HepG2 (cell line): ENCODE results near the gene TMCO4. TPM values are rescaled to one million over a fixed set of nuclear protein-coding genes. Genes with fewer than 3 reads are reported as not detected.

Experiments
- ARID3A ChIP-seq: IDR thresholded peaks from 2 replicates; pipeline ENCODE4 v1.6.1; 2012; ENCODE audit warnings: low read depth, low read length, improper control_type of control experiment
- ATF3 ChIP-seq: sonication (generic); formaldehyde crosslinking; IDR thresholded peaks from 2 replicates; pipeline ENCODE4 v1.4.0; 2020; ENCODE audit warnings: missing genetic modification reagents
- CENPX ChIP-seq: sonication (generic); formaldehyde crosslinking; IDR thresholded peaks from 2 replicates; pipeline ENCODE4 v1.9.0; 2021; ENCODE audit warnings: mild to moderate bottlenecking, missing genetic modification reagents, moderate library complexity
- EP300 ChIP-seq, 3 experiments: sonication (generic) in 1 of 3; formaldehyde crosslinking in 1 of 3; IDR thresholded peaks; 2 replicates each; pipeline versions ENCODE4 v1.5.1 to v1.6.1; 2011 to 2020; ENCODE audit warnings: low read depth in 2 of 3, low read length in 2 of 3, borderline replicate concordance in 1 of 3, improper control_type of control experiment in 1 of 3, mild to moderate bottlenecking in 1 of 3, missing genetic modification reagents in 1 of 3, moderate library complexity in 1 of 3
- HMG20A ChIP-seq: IDR thresholded peaks from 2 replicates; pipeline ENCODE4 v1.6.1; 2016; ENCODE audit warnings: borderline replicate concordance
- KDM1A ChIP-seq: IDR thresholded peaks from 2 replicates; pipeline ENCODE4 v1.6.1; 2016; ENCODE audit warnings: missing compliant biosample characterization
- MAX ChIP-seq: IDR thresholded peaks from 2 replicates; pipeline ENCODE4 v1.6.1; 2012; ENCODE audit warnings: inconsistent platforms
- MIER2 ChIP-seq: IDR thresholded peaks from 2 replicates; pipeline ENCODE4 v1.6.1; 2016; ENCODE audit warnings: missing biosample characterization, missing genetic modification reagents
- MTA1 ChIP-seq: sonication (generic); formaldehyde crosslinking; IDR thresholded peaks from 2 replicates; pipeline ENCODE4 v1.4.0; 2020; ENCODE audit warnings: missing genetic modification reagents, mild to moderate bottlenecking, borderline replicate concordance
- NFYB ChIP-seq: sonication (generic); formaldehyde crosslinking; IDR thresholded peaks from 2 replicates; pipeline ENCODE4 v1.4.0; 2020; ENCODE audit warnings: missing genetic modification reagents
- NR2C2 ChIP-seq: sonication (generic); formaldehyde crosslinking; IDR thresholded peaks from 2 replicates; pipeline ENCODE4 v1.4.0; 2020; ENCODE audit warnings: missing genetic modification reagents, mild to moderate bottlenecking, moderate library complexity, borderline replicate concordance
- NR2F1 ChIP-seq, 2 experiments: fragments of 450-650 bp in 1 of 2; formaldehyde crosslinking in 1 of 2; IDR thresholded peaks; 2 replicates each; pipeline versions ENCODE4 v1.5.0 to v1.6.1; 2016 to 2020; ENCODE audit warnings: mild to moderate bottlenecking in 1 of 2, missing compliant biosample characterization in 1 of 2, missing genetic modification reagents in 1 of 2, moderate library complexity in 1 of 2
- PAXIP1 ChIP-seq: sonication (generic); formaldehyde crosslinking; conservative IDR thresholded peaks from 2 replicates; pipeline ENCODE4 v1.4.0; 2020; ENCODE audit warnings: mild to moderate bottlenecking, missing genetic modification reagents, moderate library complexity
- ZNF224 ChIP-seq: sonication (generic); formaldehyde crosslinking; IDR thresholded peaks from 2 replicates; pipeline ENCODE4 v1.5.0; 2020; ENCODE audit warnings: mild to moderate bottlenecking, missing genetic modification reagents
- ZNF276 ChIP-seq: sonication (generic); formaldehyde crosslinking; IDR thresholded peaks from 2 replicates; pipeline ENCODE4 v1.4.0; 2020; ENCODE audit warnings: mild to moderate bottlenecking, low read depth, missing genetic modification reagents
- ZNF639 ChIP-seq: conservative IDR thresholded peaks from 2 replicates; pipeline ENCODE4 v1.6.1; 2018; ENCODE audit warnings: missing genetic modification reagents
- polyA plus RNA-seq, 8 experiments: library from polyadenylated mRNA; depleted of rRNA in 3 of 8; stranded (reverse) in 7 of 8; unstranded in 1 of 8; fragments of >200 nt; fragmentation: Illumina TruSeq in 4 of 8; extraction: Trizol in 4 of 8; gene quantifications; 2 replicates each; pipeline versions ENCODE4 v1.2.1 to v1.2.3, GENCODE V29; 2011 to 2016; ENCODE audit warnings: low read depth in 4 of 8, missing spikeins in 1 of 8, mixed read lengths in 1 of 8; ENCODE audit not compliant: insufficient read depth in 1 of 8
- total RNA-seq, 5 experiments: library from RNA; depleted of rRNA; stranded (reverse); fragments of >200 nt; fragmentation: Illumina TruSeq; extraction: Trizol; gene quantifications; 2 replicates each; pipeline ENCODE4 v1.2.3, GENCODE V29; 2016; ENCODE audit warnings: low read depth in 1 of 5

TMCO4 gene
- total and polyA plus RNA-seq, 2 of the 13 experiments (the other 11 are each of a cell fraction or from before 2014, with no cell fraction given) = 2.1 to 4.1 TPM

- TF ChIP-seq PAXIP1 (CRISPR knock-in tag) (peak; percentile 70), NR2F1 (CRISPR knock-in tag; IDR thresholded peaks at IDR 0.05) (0 out of 4 replicates have a peak, but pooled peaks of 1 of the 2 experiments have one; percentile 14), MTA1 (CRISPR knock-in tag) (peak; percentile 19; the same call in 1 of the 2 replicates), EP300 (IDR thresholded peaks at IDR 0.05; ENCODE audit: low read depth in 2 of 2, low read length in 2 of 2) (peak in 1 of 2 experiments; percentile 29; a peak in 1 of 4 replicates), EP300 (CRISPR knock-in tag; IDR thresholded peaks at IDR 0.05; ENCODE audit: borderline replicate concordance) (0 out of 2 replicates have a peak, but pooled peaks have one; percentile 19), MIER2 (CRISPR knock-in tag) (0 out of 2 replicates have a peak, but pooled peaks have one; percentile 41), ARID3A (no peak), NFYB (peak; percentile 30; the same call in 1 of the 2 replicates), KDM1A (CRISPR knock-in tag) (no peak), ATF3 (CRISPR knock-in tag) (no peak), ZNF276 (CRISPR knock-in tag) (peak; percentile 40; the same call in 1 of the 2 replicates), ZNF224 (CRISPR knock-in tag) (peak; percentile 53; the same call in 1 of the 2 replicates), NR2C2 (CRISPR knock-in tag) (no peak), HMG20A (CRISPR knock-in tag) (peak; percentile 50; the same call in 1 of the 2 replicates), CENPX (CRISPR knock-in tag) (no peak), ZNF639 (CRISPR knock-in tag) (no peak), MAX (0 out of 2 replicates have a peak, but pooled peaks have one; percentile 21)
Observed at GRCh38 chr1:19815801-19816736, 16.4 kb upstream of the TMCO4 start (continued).
